ENCODE data around the gene LINS1.

The LINS1 gene

DNA sequence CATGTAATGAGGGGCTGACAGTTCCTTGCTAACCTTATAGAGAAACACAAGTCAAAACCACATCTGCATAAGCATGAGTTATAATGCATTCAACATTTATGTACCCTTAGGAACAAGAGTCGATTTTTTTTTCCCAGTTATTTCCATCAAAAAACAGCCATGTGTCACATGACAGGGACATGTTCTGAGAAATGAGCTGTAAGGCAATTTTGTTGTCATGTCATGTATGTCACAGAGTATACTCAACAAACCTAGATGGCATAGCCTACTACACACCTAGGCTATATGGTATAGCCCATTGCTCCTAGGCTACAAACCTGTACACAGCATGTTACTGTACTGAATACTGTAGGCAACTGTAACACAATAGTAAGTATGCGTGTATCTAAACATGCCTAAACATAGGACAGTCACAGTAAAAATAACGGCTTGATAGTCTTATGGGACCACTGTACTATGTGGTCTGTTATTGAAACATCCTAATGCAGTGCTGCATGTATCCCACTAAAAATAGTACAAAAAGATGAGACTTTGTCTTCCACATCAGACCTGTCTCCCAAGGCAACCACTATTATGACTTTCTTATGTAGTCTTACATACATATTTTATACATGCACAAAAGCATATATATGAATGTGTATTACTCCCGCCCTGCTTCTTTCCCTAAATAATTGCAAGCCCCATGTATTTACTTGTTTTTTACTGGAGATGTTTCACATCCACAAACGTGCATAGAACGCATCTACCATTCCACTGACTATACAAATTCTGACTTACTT, 34.9 kb downstream of the LINS1 start:
- H3K36me3 ChIP-seq (ENCODE audit: control insufficient read depth, insufficient read depth, low read length) = peaks cover 7% of the 10 kb centered on the region
- H3K27me3 ChIP-seq (replicated peaks; ENCODE audit: control insufficient read depth, insufficient read depth, low read length, poor library complexity, severe bottlenecking) = no peaks in the 10 kb centered on the region
- DNase-seq = no peak
- no peak overlapping the region for H3K27ac ChIP-seq (ENCODE audit: insufficient read depth, low read length, poor library complexity, severe bottlenecking)
- peaks cover 6% of the 10 kb centered on the region for H3K4me1 ChIP-seq (ENCODE audit: control insufficient read depth, insufficient read depth, low read length, poor library complexity, severe bottlenecking)
- H3K4me3 ChIP-seq (ENCODE audit: insufficient read depth, low read depth, low read length, poor library complexity, severe bottlenecking) = no peak overlapping the region
- H3K9me3 ChIP-seq (ENCODE audit: control insufficient read depth, low read length) = no peaks in the 10 kb centered on the region

GRCh38 chr15:100565591-100565990, 36.4 kb downstream of the LINS1 start:
- Histone ChIP-seq H3K27me3 (replicated peaks; ENCODE audit: control insufficient read depth, insufficient read depth, low read length, poor library complexity, severe bottlenecking) (no peaks in the 10 kb centered on the region), H3K4me3 (ENCODE audit: insufficient read depth, low read depth, low read length, poor library complexity, severe bottlenecking) (no peak overlapping the region), H3K4me1 (ENCODE audit: control insufficient read depth, insufficient read depth, low read length, poor library complexity, severe bottlenecking) (no peaks in the 10 kb centered on the region), H3K36me3 (ENCODE audit: control insufficient read depth, insufficient read depth, low read length) (peaks cover 7% of the 10 kb centered on the region), H3K27ac (ENCODE audit: insufficient read depth, low read length, poor library complexity, severe bottlenecking) (no peak overlapping the region), H3K9me3 (ENCODE audit: control insufficient read depth, low read length) (no peaks in the 10 kb centered on the region)
- DNase-seq = no peak

DNA sequence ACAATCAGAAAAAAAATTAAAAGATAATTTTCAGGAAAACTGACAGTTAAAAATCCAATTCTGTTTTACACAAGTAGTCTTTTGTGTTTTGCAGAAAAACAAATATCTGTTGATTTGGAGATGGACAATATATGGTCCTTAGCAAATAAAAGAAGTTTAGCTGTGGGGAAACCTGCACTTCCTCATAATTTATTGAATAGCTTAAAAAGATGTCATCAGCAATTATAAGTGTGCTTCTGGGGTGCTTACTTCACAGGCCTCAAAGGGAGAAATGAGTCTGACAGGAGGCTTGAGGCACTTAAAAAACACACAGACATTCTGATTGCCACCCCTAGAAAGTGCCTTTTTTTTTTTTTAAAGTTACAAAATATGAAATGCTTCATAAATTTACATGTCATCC, 41.7 kb downstream of the LINS1 start:
- no peaks in the 10 kb centered on the region for H3K4me1 ChIP-seq (ENCODE audit: control insufficient read depth, insufficient read depth, low read length, poor library complexity, severe bottlenecking)
- H3K27me3 ChIP-seq (replicated peaks; ENCODE audit: control insufficient read depth, insufficient read depth, low read length, poor library complexity, severe bottlenecking) = no peaks in the 10 kb centered on the region

DNA sequence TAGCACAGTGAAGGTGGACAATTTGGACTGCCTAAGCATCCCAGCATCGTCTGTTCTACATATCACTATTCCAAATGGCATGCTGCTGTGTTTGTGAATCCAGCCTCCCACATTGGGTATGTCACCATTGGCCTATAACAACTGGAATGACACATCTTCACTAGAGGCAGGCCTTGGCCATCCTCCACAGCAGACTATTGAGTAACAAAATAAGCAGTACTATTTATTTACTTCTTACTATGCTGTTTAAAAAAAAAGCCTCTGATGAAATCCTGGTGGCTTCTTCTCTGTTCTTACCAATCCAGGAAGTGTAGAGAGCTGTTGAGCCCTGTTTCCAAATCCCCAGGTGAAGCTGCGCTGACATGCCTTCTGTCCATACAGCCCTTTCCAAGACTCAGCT, 42.7 kb downstream of the LINS1 start:
- Histone ChIP-seq H3K27me3 (replicated peaks; ENCODE audit: control insufficient read depth, insufficient read depth, low read length, poor library complexity, severe bottlenecking) (no peaks in the 10 kb centered on the region), H3K27ac (ENCODE audit: insufficient read depth, low read length, poor library complexity, severe bottlenecking) (no peak overlapping the region), H3K9me3 (ENCODE audit: control insufficient read depth, low read length) (no peaks in the 10 kb centered on the region), H3K36me3 (ENCODE audit: control insufficient read depth, insufficient read depth, low read length) (no peaks in the 10 kb centered on the region), H3K4me1 (ENCODE audit: control insufficient read depth, insufficient read depth, low read length, poor library complexity, severe bottlenecking) (no peaks in the 10 kb centered on the region), H3K4me3 (ENCODE audit: insufficient read depth, low read depth, low read length, poor library complexity, severe bottlenecking) (no peak overlapping the region)
- DNase-seq = no peak

More for the DNA sequence above, 41.7 kb downstream of the LINS1 start:
- DNase-seq = no peak
- Histone ChIP-seq H3K27ac (ENCODE audit: insufficient read depth, low read length, poor library complexity, severe bottlenecking) (no peak overlapping the region), H3K36me3 (ENCODE audit: control insufficient read depth, insufficient read depth, low read length) (no peaks in the 10 kb centered on the region), H3K4me3 (ENCODE audit: insufficient read depth, low read depth, low read length, poor library complexity, severe bottlenecking) (no peak overlapping the region), H3K9me3 (ENCODE audit: control insufficient read depth, low read length) (no peaks in the 10 kb centered on the region)

- Histone ChIP-seq H3K4me1 (ENCODE audit: control insufficient read depth, insufficient read depth, low read length, poor library complexity, severe bottlenecking) (no peaks in the 10 kb centered on the region), H3K27ac (ENCODE audit: insufficient read depth, low read length, poor library complexity, severe bottlenecking) (no peak overlapping the region), H3K4me3 (ENCODE audit: insufficient read depth, low read depth, low read length, poor library complexity, severe bottlenecking) (no peak overlapping the region), H3K27me3 (replicated peaks; ENCODE audit: control insufficient read depth, insufficient read depth, low read length, poor library complexity, severe bottlenecking) (no peaks in the 10 kb centered on the region), H3K9me3 (ENCODE audit: control insufficient read depth, low read length) (no peaks in the 10 kb centered on the region), H3K36me3 (ENCODE audit: control insufficient read depth, insufficient read depth, low read length) (peaks cover 3% of the 10 kb centered on the region)
- no peak for DNase-seq
Measured at GRCh38 chr15:100558771-100559254, 43.2 kb downstream of the LINS1 start.

DNA sequence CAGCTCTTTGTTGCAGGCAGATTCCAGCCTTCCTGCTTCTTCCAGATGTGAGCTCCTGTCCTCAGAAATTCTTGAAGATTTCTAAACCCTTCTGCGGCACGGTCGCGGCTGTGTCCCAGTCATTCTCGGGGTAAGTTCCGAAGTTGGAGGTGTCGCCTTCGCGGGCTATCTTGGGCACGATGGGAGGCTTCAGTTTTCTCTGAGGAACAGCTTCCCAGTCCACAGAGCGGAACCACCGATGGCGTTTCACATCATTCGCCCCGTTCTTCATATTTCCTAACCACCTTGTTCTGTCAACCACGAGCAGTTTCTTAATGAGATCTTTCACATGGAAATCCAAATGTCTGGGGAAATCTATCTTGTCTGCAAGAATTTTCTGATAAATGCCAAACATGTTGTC, 48.5 kb downstream of the LINS1 start:
- H3K4me1 ChIP-seq (ENCODE audit: control insufficient read depth, insufficient read depth, low read length, poor library complexity, severe bottlenecking) = no peaks in the 10 kb centered on the region
- no peak overlapping the region for H3K27ac ChIP-seq (ENCODE audit: insufficient read depth, low read length, poor library complexity, severe bottlenecking)
- no peak for DNase-seq
- no peaks in the 10 kb centered on the region for H3K9me3 ChIP-seq (ENCODE audit: control insufficient read depth, low read length)
- peaks cover 8% of the 10 kb centered on the region for H3K36me3 ChIP-seq (ENCODE audit: control insufficient read depth, insufficient read depth, low read length)
- no peaks in the 10 kb centered on the region for H3K27me3 ChIP-seq (replicated peaks; ENCODE audit: control insufficient read depth, insufficient read depth, low read length, poor library complexity, severe bottlenecking)
- no peak overlapping the region for H3K4me3 ChIP-seq (ENCODE audit: insufficient read depth, low read depth, low read length, poor library complexity, severe bottlenecking)

DNA sequence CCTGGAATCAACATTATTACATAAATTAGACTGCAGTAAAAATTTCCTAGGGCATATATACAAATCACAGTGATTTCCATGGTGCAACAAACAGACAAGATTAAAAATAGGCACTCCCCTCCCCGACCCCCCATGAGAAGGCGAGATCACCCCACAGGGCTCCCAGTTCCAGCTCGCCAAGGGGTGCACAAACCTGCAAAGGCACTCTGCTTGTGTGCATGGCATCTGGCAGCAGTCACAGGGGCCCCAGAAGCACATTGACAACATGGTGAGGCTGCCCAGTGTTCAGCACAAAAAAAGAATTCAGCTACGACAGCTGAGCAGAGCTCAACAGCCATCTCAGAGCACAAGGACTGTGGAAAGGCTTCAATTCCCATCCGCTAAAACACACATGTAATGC, 54.0 kb downstream of the LINS1 start:
- no peaks in the 10 kb centered on the region for H3K9me3 ChIP-seq (ENCODE audit: control insufficient read depth, low read length)
- no peak overlapping the region for H3K4me3 ChIP-seq (ENCODE audit: insufficient read depth, low read depth, low read length, poor library complexity, severe bottlenecking)
- H3K36me3 ChIP-seq (ENCODE audit: control insufficient read depth, insufficient read depth, low read length) = no peaks in the 10 kb centered on the region
- H3K27ac ChIP-seq (ENCODE audit: insufficient read depth, low read length, poor library complexity, severe bottlenecking) = no peak overlapping the region
- no peaks in the 10 kb centered on the region for H3K4me1 ChIP-seq (ENCODE audit: control insufficient read depth, insufficient read depth, low read length, poor library complexity, severe bottlenecking)
- H3K27me3 ChIP-seq (replicated peaks; ENCODE audit: control insufficient read depth, insufficient read depth, low read length, poor library complexity, severe bottlenecking) = no peaks in the 10 kb centered on the region
- DNase-seq = no peak

GRCh38 chr15:100544946-100545345, 57.0 kb downstream of the LINS1 start:
- Histone ChIP-seq H3K27me3 (replicated peaks; ENCODE audit: control insufficient read depth, insufficient read depth, low read length, poor library complexity, severe bottlenecking) (no peaks in the 10 kb centered on the region), H3K4me3 (ENCODE audit: insufficient read depth, low read depth, low read length, poor library complexity, severe bottlenecking) (no peak overlapping the region), H3K36me3 (ENCODE audit: control insufficient read depth, insufficient read depth, low read length) (no peaks in the 10 kb centered on the region), H3K27ac (ENCODE audit: insufficient read depth, low read length, poor library complexity, severe bottlenecking) (no peak overlapping the region), H3K9me3 (ENCODE audit: control insufficient read depth, low read length) (no peaks in the 10 kb centered on the region), H3K4me1 (ENCODE audit: control insufficient read depth, insufficient read depth, low read length, poor library complexity, severe bottlenecking) (no peaks in the 10 kb centered on the region)
- DNase-seq = no peak

DNA sequence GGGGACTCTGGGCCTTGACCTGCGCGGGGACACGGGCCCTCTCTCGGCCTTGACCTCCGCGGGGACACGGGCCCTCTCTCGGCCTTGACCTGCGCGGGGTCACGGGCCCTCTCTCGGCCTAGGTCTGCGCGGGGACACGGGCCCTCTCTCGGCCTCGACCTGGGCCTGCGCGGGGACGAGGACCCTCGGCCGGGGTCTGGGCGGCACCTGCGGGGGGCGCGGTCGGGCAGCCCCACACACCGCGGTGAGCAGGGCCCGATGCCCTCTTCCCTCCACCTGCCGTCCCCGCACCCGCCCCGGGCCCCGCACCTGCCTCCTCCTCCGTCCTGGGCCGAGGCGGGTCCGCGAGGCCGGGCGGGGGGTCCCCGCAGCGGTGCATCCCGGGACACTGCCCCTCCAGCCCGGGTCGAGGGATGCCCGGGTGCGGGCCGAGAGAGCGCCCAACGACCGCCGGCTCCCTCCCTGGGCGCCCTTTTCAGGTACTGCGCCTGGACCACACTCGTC, 57.6 kb downstream of the LINS1 start:
- Histone ChIP-seq H3K27me3 (replicated peaks; ENCODE audit: control insufficient read depth, insufficient read depth, low read length, poor library complexity, severe bottlenecking) (no peaks in the 10 kb centered on the region), H3K4me1 (ENCODE audit: control insufficient read depth, insufficient read depth, low read length, poor library complexity, severe bottlenecking) (no peaks in the 10 kb centered on the region), H3K9me3 (ENCODE audit: control insufficient read depth, low read length) (no peaks in the 10 kb centered on the region), H3K27ac (ENCODE audit: insufficient read depth, low read length, poor library complexity, severe bottlenecking) (no peak overlapping the region), H3K36me3 (ENCODE audit: control insufficient read depth, insufficient read depth, low read length) (no peaks in the 10 kb centered on the region), H3K4me3 (ENCODE audit: insufficient read depth, low read depth, low read length, poor library complexity, severe bottlenecking) (no peak overlapping the region)
- no peak for DNase-seq

- H3K4me3 ChIP-seq (ENCODE audit: insufficient read depth, low read depth, low read length, poor library complexity, severe bottlenecking) = no peak overlapping the region
- no peaks in the 10 kb centered on the region for H3K4me1 ChIP-seq (ENCODE audit: control insufficient read depth, insufficient read depth, low read length, poor library complexity, severe bottlenecking)
Measured at GRCh38 chr15:100542290-100542689, 59.7 kb downstream of the LINS1 start.

More at GRCh38 chr15:100542290-100542689, 59.7 kb downstream of the LINS1 start:
- no peak for DNase-seq
- Histone ChIP-seq H3K27ac (ENCODE audit: insufficient read depth, low read length, poor library complexity, severe bottlenecking) (no peak overlapping the region), H3K36me3 (ENCODE audit: control insufficient read depth, insufficient read depth, low read length) (no peaks in the 10 kb centered on the region), H3K9me3 (ENCODE audit: control insufficient read depth, low read length) (no peaks in the 10 kb centered on the region), H3K27me3 (replicated peaks; ENCODE audit: control insufficient read depth, insufficient read depth, low read length, poor library complexity, severe bottlenecking) (no peaks in the 10 kb centered on the region)
